ENCODE results near the gene KCNAB1. TPM values are rescaled to one million over a fixed set of nuclear protein-coding genes. Genes with fewer than 3 reads are reported as not detected.

Gene KCNAB1
- total RNA-seq, 1 experiment from 2014 or later: not detected

GRCh38 chr3:156536524-156537316, 416.3 kb downstream of the KCNAB1 start:
- Histone ChIP-seq H3K4me3 (ENCODE audit: low read depth, low read length, poor library complexity, severe bottlenecking) (no peak overlapping the region), H3K27me3 (replicated peaks; ENCODE audit: insufficient read depth, low read depth, low read length, poor library complexity) (no peaks in the 10 kb centered on the region), H3K27ac (ENCODE audit: low read depth, low read length, poor library complexity, severe bottlenecking) (peak overlapping the region; percentile 60), H3K36me3 (ENCODE audit: insufficient read depth, low read length, poor library complexity, severe bottlenecking) (peaks cover 51% of the 10 kb centered on the region), H3K4me1 (ENCODE audit: insufficient read depth, low read length, poor library complexity, severe bottlenecking) (peaks cover 62% of the 10 kb centered on the region), H3K9me3 (ENCODE audit: low read depth, low read length, poor library complexity, severe bottlenecking) (no peaks in the 10 kb centered on the region)
- no peak for TF ChIP-seq EZH2 (IDR thresholded peaks at IDR 0.05; ENCODE audit: borderline replicate concordance, low read depth, low read length, poor library complexity, severe bottlenecking)
- CTCF ChIA-PET: no interaction called here
- intact Hi-C loops (cut with micrococcal nuclease; ENCODE audit: unreplicated experiment): loop anchor here (5.0 kb wide), 1 partner anchor 601 kb away; no protein-coding TSS in a partner anchor
- no TSS peak for BruUV-seq (replicated peaks)
- DNase-seq (ENCODE audit: low spot score): no peak
- POLR2A ChIA-PET (ENCODE audit: low non-redundant PET): no interaction called here

DNA sequence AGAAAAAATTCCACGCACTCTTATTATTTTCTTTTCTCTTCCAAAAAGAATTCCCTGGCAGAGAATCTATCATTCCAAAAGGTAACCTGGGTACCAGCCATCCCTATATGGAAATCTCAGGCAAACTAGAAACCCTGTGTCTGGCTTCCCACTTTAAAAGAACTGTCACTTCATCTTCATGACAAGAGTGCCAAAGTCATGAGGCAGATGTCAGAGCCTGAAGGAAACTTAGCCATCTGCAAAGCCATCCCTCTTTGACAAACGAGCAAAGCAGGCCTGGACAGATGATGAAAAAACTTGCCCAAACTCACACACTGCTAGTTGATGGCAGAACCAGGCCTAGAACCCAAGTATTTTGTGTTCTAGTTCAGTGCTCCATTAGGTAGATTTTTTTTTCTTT, 418.7 kb downstream of the KCNAB1 start:
- CTCF ChIA-PET: interaction anchor here (1.6 kb wide), 1 partner anchor 389 kb away, joined by 3 read pairs; no protein-coding TSS in a partner anchor
- no peaks in the 10 kb centered on the region for H3K9me3 ChIP-seq (ENCODE audit: low read depth, low read length, poor library complexity, severe bottlenecking)
- no peak for DNase-seq (ENCODE audit: low spot score)
- peaks cover 73% of the 10 kb centered on the region for H3K36me3 ChIP-seq (ENCODE audit: insufficient read depth, low read length, poor library complexity, severe bottlenecking)
- no peak overlapping the region for H3K4me3 ChIP-seq (ENCODE audit: low read depth, low read length, poor library complexity, severe bottlenecking)
- intact Hi-C loops (cut with micrococcal nuclease; ENCODE audit: unreplicated experiment): loop anchor here (5.0 kb wide), 1 partner anchor 598 kb away; no protein-coding TSS in a partner anchor
- H3K4me1 ChIP-seq (ENCODE audit: insufficient read depth, low read length, poor library complexity, severe bottlenecking): peaks cover 83% of the 10 kb centered on the region
- BruUV-seq (replicated peaks): no TSS peak
- H3K27me3 ChIP-seq (replicated peaks; ENCODE audit: insufficient read depth, low read depth, low read length, poor library complexity): no peaks in the 10 kb centered on the region
- TF ChIP-seq, protein P1, sequence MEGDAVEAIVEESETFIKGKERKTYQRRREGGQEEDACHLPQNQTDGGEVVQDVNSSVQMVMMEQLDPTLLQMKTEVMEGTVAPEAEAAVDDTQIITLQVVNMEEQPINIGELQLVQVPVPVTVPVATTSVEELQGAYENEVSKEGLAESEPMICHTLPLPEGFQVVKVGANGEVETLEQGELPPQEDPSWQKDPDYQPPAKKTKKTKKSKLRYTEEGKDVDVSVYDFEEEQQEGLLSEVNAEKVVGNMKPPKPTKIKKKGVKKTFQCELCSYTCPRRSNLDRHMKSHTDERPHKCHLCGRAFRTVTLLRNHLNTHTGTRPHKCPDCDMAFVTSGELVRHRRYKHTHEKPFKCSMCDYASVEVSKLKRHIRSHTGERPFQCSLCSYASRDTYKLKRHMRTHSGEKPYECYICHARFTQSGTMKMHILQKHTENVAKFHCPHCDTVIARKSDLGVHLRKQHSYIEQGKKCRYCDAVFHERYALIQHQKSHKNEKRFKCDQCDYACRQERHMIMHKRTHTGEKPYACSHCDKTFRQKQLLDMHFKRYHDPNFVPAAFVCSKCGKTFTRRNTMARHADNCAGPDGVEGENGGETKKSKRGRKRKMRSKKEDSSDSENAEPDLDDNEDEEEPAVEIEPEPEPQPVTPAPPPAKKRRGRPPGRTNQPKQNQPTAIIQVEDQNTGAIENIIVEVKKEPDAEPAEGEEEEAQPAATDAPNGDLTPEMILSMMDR (conservative IDR thresholded peaks at IDR 0.05; ENCODE audit: low read depth, low read length): no peak
- no peak for TF ChIP-seq EZH2 (IDR thresholded peaks at IDR 0.05; ENCODE audit: borderline replicate concordance, low read depth, low read length, poor library complexity, severe bottlenecking)
- POLR2A ChIA-PET (ENCODE audit: low non-redundant PET): no interaction called here
- peak overlapping the region; percentile 52 for H3K27ac ChIP-seq (ENCODE audit: low read depth, low read length, poor library complexity, severe bottlenecking)

DNA sequence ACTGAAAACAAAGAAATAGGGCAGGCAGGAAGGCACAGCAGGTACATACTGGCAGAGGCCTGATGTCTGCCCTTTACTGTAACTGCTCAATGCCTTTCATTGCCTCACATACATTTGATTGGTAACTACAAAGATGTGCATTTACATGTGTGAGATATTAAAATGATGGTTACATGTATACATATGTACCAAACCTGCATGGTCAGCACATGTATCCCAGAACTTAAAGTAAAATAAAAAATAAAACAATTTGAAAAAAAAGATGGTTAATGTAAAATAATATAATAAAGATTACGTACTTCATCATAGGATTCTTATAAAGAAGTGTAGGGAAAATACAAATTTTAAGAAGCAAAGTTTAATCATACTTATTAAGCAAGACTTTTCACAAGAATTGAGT, 419.4 kb downstream of the KCNAB1 start:
- H3K27ac ChIP-seq (ENCODE audit: low read depth, low read length, poor library complexity, severe bottlenecking): peak overlapping the region; percentile 52
- intact Hi-C loops (cut with micrococcal nuclease; ENCODE audit: unreplicated experiment): loop anchor here (2.0 to 10.0 kb wide), 4 partner anchors 137 to 597 kb away; partner anchors contain the start of gene LEKR1
- TF ChIP-seq, protein P1 (conservative IDR thresholded peaks at IDR 0.05; ENCODE audit: low read depth, low read length): no peak
- no peak for TF ChIP-seq EZH2 (IDR thresholded peaks at IDR 0.05; ENCODE audit: borderline replicate concordance, low read depth, low read length, poor library complexity, severe bottlenecking)
- DNase-seq (ENCODE audit: low spot score): no peak
- peaks cover 90% of the 10 kb centered on the region for H3K4me1 ChIP-seq (ENCODE audit: insufficient read depth, low read length, poor library complexity, severe bottlenecking)
- H3K9me3 ChIP-seq (ENCODE audit: low read depth, low read length, poor library complexity, severe bottlenecking): no peaks in the 10 kb centered on the region
- no peak overlapping the region for H3K4me3 ChIP-seq (ENCODE audit: low read depth, low read length, poor library complexity, severe bottlenecking)
- ChIA-PET POLR2A (ENCODE audit: low non-redundant PET) (no interaction called here), CTCF (no interaction called here)
- no peaks in the 10 kb centered on the region for H3K27me3 ChIP-seq (replicated peaks; ENCODE audit: insufficient read depth, low read depth, low read length, poor library complexity)
- no TSS peak for BruUV-seq (replicated peaks)
- H3K36me3 ChIP-seq (ENCODE audit: insufficient read depth, low read length, poor library complexity, severe bottlenecking): peaks cover 80% of the 10 kb centered on the region
